B cell (primary cell): ENCODE measurements around the gene OR9K2. TPM values are rescaled to one million over a fixed set of nuclear protein-coding genes. Genes with fewer than 3 reads are reported as not detected.

Experiments
- ATAC-seq: fragments of 200-7000 bp; cut with Tn5 transposase; one replicate; pipeline ENCODE4 v1.10.0; 2021; ENCODE audit warnings: low read depth, mild to moderate bottlenecking, moderate number of reproducible peaks, moderate library complexity
- CTCF ChIA-PET: fragments of 350-600 bp; sonication (Branson Sonifier 250); formaldehyde crosslinking; loops from one replicate; lab custom pipeline; 2021; ENCODE audit warnings: antibody characterized with exemption, inconsistent platforms; lab: Charles Lee
- POLR2A ChIA-PET: fragments of 350-600 bp; sonication (Branson Sonifier 250); formaldehyde crosslinking; loops from one replicate; lab custom pipeline; 2021; ENCODE audit warnings: antibody characterized with exemption; lab: Charles Lee
- DNase-seq: peaks from one replicate; pipeline ENCODE4 v3.0.0; 2013
- H2AFZ ChIP-seq: 2 replicates; pipeline ENCODE4 v1.6.1; 2012; ENCODE audit warnings: mild to moderate bottlenecking, low read depth, low read length; ENCODE audit not compliant: insufficient read depth, poor library complexity, severe bottlenecking
- H3K27ac ChIP-seq, 2 donors: 1 replicate in 1 of 2; 2 replicates in 1 of 2; pipeline ENCODE4 v1.5.1; 2012 to 2013; ENCODE audit warnings: low read length in 2 of 2, mild to moderate bottlenecking in 2 of 2, moderate library complexity in 1 of 2
- H3K27me3 ChIP-seq, 4 experiments: fragments of 200-600 bp in 1 of 4; sonication (generic) in 1 of 4; replicated peaks in 1 of 4; 1 replicate in 2 of 4; 2 replicates in 2 of 4; pipeline versions ENCODE4 v1.6.1 to v1.7.0; 2013 to 2016; ENCODE audit warnings: low read length in 3 of 4, mild to moderate bottlenecking in 2 of 4, mixed read lengths in 1 of 4, moderate library complexity in 1 of 4; ENCODE audit not compliant: insufficient read depth in 4 of 4, control insufficient read depth in 3 of 4; ENCODE audit errors: control extremely low read depth in 1 of 4
- H3K36me3 ChIP-seq, 2 experiments: replicated peaks in 1 of 2; 1 replicate in 1 of 2; 2 replicates in 1 of 2; pipeline versions ENCODE4 v1.6.1 to v1.7.1; 2013; ENCODE audit warnings: low read length in 1 of 2; ENCODE audit not compliant: insufficient read depth in 2 of 2, control insufficient read depth in 1 of 2; ENCODE audit errors: control extremely low read depth in 1 of 2, extremely low read depth in 1 of 2
- H3K4me1 ChIP-seq, 2 donors: fragments of 200-600 bp in 1 of 2; sonication (generic) in 1 of 2; 1 replicate in 1 of 2; 2 replicates in 1 of 2; pipeline versions ENCODE4 v1.5.1 to v1.6.1; 2013 to 2017; ENCODE audit warnings: low read length in 2 of 2; ENCODE audit not compliant: control insufficient read depth in 2 of 2, insufficient read depth in 2 of 2
- H3K4me2 ChIP-seq: replicated peaks from 2 replicates; pipeline ENCODE3; 2012; ENCODE audit warnings: mild to moderate bottlenecking, low read depth, low read length; ENCODE audit not compliant: poor library complexity, severe bottlenecking
- H3K4me3 ChIP-seq, 5 experiments: fragments of 200-600 bp in 1 of 5; sonication (generic) in 1 of 5; 1 replicate in 3 of 5; 2 replicates in 2 of 5; pipeline versions ENCODE4 v1.5.1 to v1.7.0; 2011 to 2016; ENCODE audit warnings: low read length in 4 of 5, mild to moderate bottlenecking in 4 of 5, low read depth in 2 of 5, control low read depth in 1 of 5, moderate library complexity in 1 of 5; ENCODE audit not compliant: insufficient read depth in 1 of 5; ENCODE audit errors: control extremely low read depth in 1 of 5, extremely low read depth in 1 of 5
- H3K79me2 ChIP-seq: fragments of 200-600 bp; sonication (generic); one replicate; pipeline ENCODE4 v1.6.0; 2016; ENCODE audit warnings: low read length; ENCODE audit not compliant: control insufficient read depth, insufficient read depth
- H3K9ac ChIP-seq: fragments of 200-600 bp; sonication (generic); 2 replicates; pipeline ENCODE4 v1.6.1; 2017; ENCODE audit warnings: mild to moderate bottlenecking, low read length, moderate library complexity
- H3K9me3 ChIP-seq, 3 donors: one replicate each; pipeline versions ENCODE4 v1.6.1 to v1.7.1; 2013; ENCODE audit warnings: low read length in 2 of 3; ENCODE audit not compliant: control insufficient read depth in 2 of 3, insufficient read depth in 1 of 3; ENCODE audit errors: control extremely low read depth in 1 of 3
- H4K20me1 ChIP-seq: 2 replicates; pipeline ENCODE4 v1.6.0; 2012; ENCODE audit warnings: mild to moderate bottlenecking, low read length; ENCODE audit not compliant: insufficient read depth, control insufficient read depth, poor library complexity, severe bottlenecking
- H3K27ac Mint-ChIP-seq: one replicate; pipeline ENCODE4 v1.8.0; 2021; ENCODE audit warnings: mixed read lengths
- H3K27me3 Mint-ChIP-seq: one replicate; pipeline ENCODE4 v1.8.0; 2021; ENCODE audit warnings: mixed read lengths
- H3K4me1 Mint-ChIP-seq: one replicate; pipeline ENCODE4 v1.8.0; 2021; ENCODE audit warnings: mixed read lengths
- H3K4me3 Mint-ChIP-seq: one replicate; pipeline ENCODE4 v1.8.0; 2021; ENCODE audit warnings: mixed read lengths
- H3K9me3 Mint-ChIP-seq: one replicate; pipeline ENCODE4 v1.8.0; 2022; ENCODE audit warnings: mixed read lengths; ENCODE audit not compliant: insufficient read depth
- CTCF ChIP-seq: fragments of 200-600 bp; IDR thresholded peaks from one replicate; pipeline ENCODE4 v1.8.0; 2022; ENCODE audit warnings: antibody characterized with exemption, mild to moderate bottlenecking
- EZH2 ChIP-seq: IDR thresholded peaks from 2 replicates; pipeline ENCODE4 v1.6.1; 2012; ENCODE audit warnings: borderline replicate concordance, low read depth, mild to moderate bottlenecking, moderate library complexity, low read length; ENCODE audit not compliant: insufficient read depth, poor library complexity, severe bottlenecking
- WGBS: methylation state at CpG from one replicate; pipeline ENCODE4 v1.1.5; 2013; ENCODE audit warnings: missing lambda C conversion rate; ENCODE audit not compliant: insufficient coverage; 5-methylcytosine and 5-hydroxymethylcytosine counted together
- intact Hi-C: fragments of 100-400 bp; cut with micrococcal nuclease; formaldehyde crosslinking; loops from one replicate; pipeline ENCODE4 v1.10.0; 2022
- polyA minus RNA-seq: library from RNA; depleted of rRNA, polyadenylated mRNA; stranded (reverse); fragments of >200 nt; gene quantifications from 2 replicates; pipeline ENCODE4 v1.2.3, GENCODE V29; 2012
- polyA plus RNA-seq: library from polyadenylated mRNA; depleted of rRNA; stranded (reverse); fragments of >200 nt; gene quantifications from 2 replicates; pipeline ENCODE4 v1.2.3, GENCODE V29; 2012
- total RNA-seq, 2 donors: library from RNA; stranded (reverse); fragments of 120-200 nt in 1 of 2; gene quantifications; 1 replicate in 1 of 2; 2 replicates in 1 of 2; pipeline versions ENCODE4 v1.2.3 to v1.2.4, GENCODE V29; 2013 to 2022

OR9K2 gene
- total RNA-seq = not detected in 2 replicates
- not detected for total RNA-seq (2013)
- polyA plus RNA-seq = not detected in 2 replicates
- not detected in 2 replicates for polyA minus RNA-seq

GRCh38 chr12:55126106-55126505 lies at the start of gene OR9K2:
TSS of gene OR9K2 (plus strand) at chr12:55126406. CDS start at chr12:55129835, 3,429 bp downstream.
- H3K27ac Mint-ChIP-seq = no peak within 1 kb of the TSS
- DNase-seq = no peak
- H3K4me1 ChIP-seq = no peaks in the 10 kb centered on the region
- no peaks in the 10 kb centered on the region for H3K79me2 ChIP-seq
- H3K4me2 ChIP-seq = no peak within 1 kb of the TSS
- no peak within 1 kb of the TSS for H3K4me3 ChIP-seq
- H3K36me3 ChIP-seq = no peaks in the 10 kb centered on the region
- ChIA-PET POLR2A (no interaction called here), CTCF (no interaction called here)
- intact Hi-C loops = no loop called here
- H3K4me1 Mint-ChIP-seq = no peaks in the 10 kb centered on the region
- H3K9me3 Mint-ChIP-seq = peaks cover 4% of the 10 kb centered on the region
- H2AFZ ChIP-seq = no peak within 1 kb of the TSS
- H3K9ac ChIP-seq = no peak within 1 kb of the TSS
- no peaks in the 10 kb centered on the region for H3K9me3 ChIP-seq
- peaks cover 0 to 16% (median 2%) of the 10 kb centered on the region in 4 experiments for H3K27me3 ChIP-seq
- H3K4me3 Mint-ChIP-seq = no peak within 1 kb of the TSS
- H3K27ac ChIP-seq = no peak within 1 kb of the TSS
- peaks cover 39% of the 10 kb centered on the region for H3K27me3 Mint-ChIP-seq
- H4K20me1 ChIP-seq = no peaks in the 10 kb centered on the region
- ATAC-seq = no peak
- no CpG with 5 or more reads among the region's 2 CpGs for WGBS
- TF ChIP-seq CTCF = no peak
- no peak for TF ChIP-seq EZH2

GRCh38 chr12:55092579-55092978 lies 33.6 kb upstream of the OR9K2 start:
- Mint-ChIP-seq H3K27me3 (peaks cover 21% of the 10 kb centered on the region), H3K9me3 (no peaks in the 10 kb centered on the region), H3K4me3 (no peak overlapping the region), H3K27ac (no peak overlapping the region), H3K4me1 (no peaks in the 10 kb centered on the region)
- H3K4me3 ChIP-seq = no peak overlapping the region
- H3K79me2 ChIP-seq = no peaks in the 10 kb centered on the region
- CTCF ChIA-PET = no interaction called here
- ATAC-seq = no peak
- H3K9me3 ChIP-seq = no peaks in the 10 kb centered on the region
- no peak overlapping the region for H3K4me2 ChIP-seq
- no peaks in the 10 kb centered on the region for H3K36me3 ChIP-seq
- H3K9ac ChIP-seq = no peak overlapping the region
- H3K27ac ChIP-seq = no peak overlapping the region
- WGBS = no CpG with 5 or more reads among the region's 3 CpGs
- POLR2A ChIA-PET = no interaction called here
- H4K20me1 ChIP-seq = no peaks in the 10 kb centered on the region
- H3K27me3 ChIP-seq = peaks cover 0 to 2% (median 0%) of the 10 kb centered on the region in 4 experiments
- TF ChIP-seq EZH2 (no peak), CTCF (peak; percentile 9)
- DNase-seq = no peak
- H3K4me1 ChIP-seq = no peaks in the 10 kb centered on the region
- H2AFZ ChIP-seq = no peak overlapping the region
- intact Hi-C loops = no loop called here
